Measurements from ENCODE around the gene SMIM12.

DNA sequence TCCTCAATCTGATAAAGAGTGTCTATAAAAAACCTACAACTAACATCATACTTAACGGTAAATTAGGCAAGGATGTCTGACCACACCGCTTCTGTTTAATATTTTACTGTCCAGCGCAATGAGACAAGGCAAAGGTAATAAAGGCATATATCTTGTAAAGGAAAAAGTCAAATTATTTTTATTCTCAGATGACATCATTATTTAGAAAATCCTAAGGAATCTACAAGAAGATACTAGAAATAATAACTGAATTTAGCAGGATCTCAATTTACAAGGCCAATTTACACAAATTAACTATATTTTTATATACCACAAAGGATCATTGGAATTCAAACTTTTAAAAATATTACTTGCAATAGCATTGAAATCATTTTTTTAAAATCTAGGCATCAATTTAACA lies 37.3 kb downstream of the SMIM12 start:
- no peak for TF ChIP-seq POLR2AphosphoS5 (IDR thresholded peaks at IDR 0.05; ENCODE audit: low read depth, low read length)
- no peak for TF ChIP-seq TAF1 (IDR thresholded peaks at IDR 0.05; ENCODE audit: borderline replicate concordance, insufficient read depth, low read length)
- TF ChIP-seq SIN3A (IDR thresholded peaks at IDR 0.05; ENCODE audit: borderline replicate concordance, insufficient read depth, low read length), result no peak
- TF ChIP-seq, protein P1, sequence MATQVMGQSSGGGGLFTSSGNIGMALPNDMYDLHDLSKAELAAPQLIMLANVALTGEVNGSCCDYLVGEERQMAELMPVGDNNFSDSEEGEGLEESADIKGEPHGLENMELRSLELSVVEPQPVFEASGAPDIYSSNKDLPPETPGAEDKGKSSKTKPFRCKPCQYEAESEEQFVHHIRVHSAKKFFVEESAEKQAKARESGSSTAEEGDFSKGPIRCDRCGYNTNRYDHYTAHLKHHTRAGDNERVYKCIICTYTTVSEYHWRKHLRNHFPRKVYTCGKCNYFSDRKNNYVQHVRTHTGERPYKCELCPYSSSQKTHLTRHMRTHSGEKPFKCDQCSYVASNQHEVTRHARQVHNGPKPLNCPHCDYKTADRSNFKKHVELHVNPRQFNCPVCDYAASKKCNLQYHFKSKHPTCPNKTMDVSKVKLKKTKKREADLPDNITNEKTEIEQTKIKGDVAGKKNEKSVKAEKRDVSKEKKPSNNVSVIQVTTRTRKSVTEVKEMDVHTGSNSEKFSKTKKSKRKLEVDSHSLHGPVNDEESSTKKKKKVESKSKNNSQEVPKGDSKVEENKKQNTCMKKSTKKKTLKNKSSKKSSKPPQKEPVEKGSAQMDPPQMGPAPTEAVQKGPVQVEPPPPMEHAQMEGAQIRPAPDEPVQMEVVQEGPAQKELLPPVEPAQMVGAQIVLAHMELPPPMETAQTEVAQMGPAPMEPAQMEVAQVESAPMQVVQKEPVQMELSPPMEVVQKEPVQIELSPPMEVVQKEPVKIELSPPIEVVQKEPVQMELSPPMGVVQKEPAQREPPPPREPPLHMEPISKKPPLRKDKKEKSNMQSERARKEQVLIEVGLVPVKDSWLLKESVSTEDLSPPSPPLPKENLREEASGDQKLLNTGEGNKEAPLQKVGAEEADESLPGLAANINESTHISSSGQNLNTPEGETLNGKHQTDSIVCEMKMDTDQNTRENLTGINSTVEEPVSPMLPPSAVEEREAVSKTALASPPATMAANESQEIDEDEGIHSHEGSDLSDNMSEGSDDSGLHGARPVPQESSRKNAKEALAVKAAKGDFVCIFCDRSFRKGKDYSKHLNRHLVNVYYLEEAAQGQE (IDR thresholded peaks at IDR 0.05; ENCODE audit: insufficient read depth in 1 of 2, low read depth in 2 of 2, low read length in 2 of 2), result no peak

All from PFSK-1 (cell line).